ENCODE results near the gene SLC25A21.

DNA sequence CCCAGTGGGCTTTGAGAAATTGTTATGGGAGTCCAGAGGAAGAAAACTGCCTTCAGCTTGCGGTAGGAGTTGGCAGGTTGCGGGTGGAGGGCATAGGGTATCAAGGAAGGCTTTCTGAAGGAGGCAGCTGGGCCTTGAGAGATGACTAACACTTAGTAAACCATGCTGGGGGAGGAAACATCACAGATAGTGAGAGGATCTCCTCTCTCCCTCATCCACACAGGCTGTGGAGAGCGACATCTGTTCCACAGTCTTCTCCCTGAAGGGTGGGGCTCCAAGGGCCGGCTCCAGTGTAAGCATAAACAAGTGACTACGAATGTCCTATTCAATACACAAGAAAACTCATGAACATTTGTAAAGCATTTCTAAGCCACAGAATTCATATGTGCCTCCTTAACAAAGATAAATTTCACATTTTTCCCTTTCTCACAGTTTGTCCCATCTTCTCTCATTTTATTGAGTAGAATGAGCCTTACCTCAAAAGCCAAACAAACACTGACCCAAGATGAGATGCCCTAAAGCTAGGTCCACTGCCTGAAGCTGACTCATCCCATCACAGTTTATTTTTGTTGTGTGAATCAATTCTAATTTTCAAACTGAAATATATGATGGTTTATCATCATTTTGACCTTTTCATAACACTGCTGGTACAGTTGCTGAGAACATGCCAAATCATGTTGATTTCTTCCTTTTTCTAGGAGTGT lies 227.9 kb downstream of the SLC25A21 start:
- TF ChIP-seq ZFP30 (CRISPR knock-in tag; IDR thresholded peaks at IDR 0.05) (no peak), CSDC2 (CRISPR knock-in tag; IDR thresholded peaks at IDR 0.05) (no peak), RARB (CRISPR knock-in tag; IDR thresholded peaks at IDR 0.05) (no peak), SNAI2 (CRISPR knock-in tag; IDR thresholded peaks at IDR 0.05) (no peak), ZFP3 (CRISPR knock-in tag; IDR thresholded peaks at IDR 0.05) (no peak)
- TF ChIP-seq, protein P1, sequence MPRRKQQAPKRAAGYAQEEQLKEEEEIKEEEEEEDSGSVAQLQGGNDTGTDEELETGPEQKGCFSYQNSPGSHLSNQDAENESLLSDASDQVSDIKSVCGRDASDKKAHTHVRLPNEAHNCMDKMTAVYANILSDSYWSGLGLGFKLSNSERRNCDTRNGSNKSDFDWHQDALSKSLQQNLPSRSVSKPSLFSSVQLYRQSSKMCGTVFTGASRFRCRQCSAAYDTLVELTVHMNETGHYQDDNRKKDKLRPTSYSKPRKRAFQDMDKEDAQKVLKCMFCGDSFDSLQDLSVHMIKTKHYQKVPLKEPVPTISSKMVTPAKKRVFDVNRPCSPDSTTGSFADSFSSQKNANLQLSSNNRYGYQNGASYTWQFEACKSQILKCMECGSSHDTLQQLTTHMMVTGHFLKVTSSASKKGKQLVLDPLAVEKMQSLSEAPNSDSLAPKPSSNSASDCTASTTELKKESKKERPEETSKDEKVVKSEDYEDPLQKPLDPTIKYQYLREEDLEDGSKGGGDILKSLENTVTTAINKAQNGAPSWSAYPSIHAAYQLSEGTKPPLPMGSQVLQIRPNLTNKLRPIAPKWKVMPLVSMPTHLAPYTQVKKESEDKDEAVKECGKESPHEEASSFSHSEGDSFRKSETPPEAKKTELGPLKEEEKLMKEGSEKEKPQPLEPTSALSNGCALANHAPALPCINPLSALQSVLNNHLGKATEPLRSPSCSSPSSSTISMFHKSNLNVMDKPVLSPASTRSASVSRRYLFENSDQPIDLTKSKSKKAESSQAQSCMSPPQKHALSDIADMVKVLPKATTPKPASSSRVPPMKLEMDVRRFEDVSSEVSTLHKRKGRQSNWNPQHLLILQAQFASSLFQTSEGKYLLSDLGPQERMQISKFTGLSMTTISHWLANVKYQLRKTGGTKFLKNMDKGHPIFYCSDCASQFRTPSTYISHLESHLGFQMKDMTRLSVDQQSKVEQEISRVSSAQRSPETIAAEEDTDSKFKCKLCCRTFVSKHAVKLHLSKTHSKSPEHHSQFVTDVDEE (CRISPR knock-in tag; IDR thresholded peaks at IDR 0.05): no peak
- TF ChIP-seq, protein P2, sequence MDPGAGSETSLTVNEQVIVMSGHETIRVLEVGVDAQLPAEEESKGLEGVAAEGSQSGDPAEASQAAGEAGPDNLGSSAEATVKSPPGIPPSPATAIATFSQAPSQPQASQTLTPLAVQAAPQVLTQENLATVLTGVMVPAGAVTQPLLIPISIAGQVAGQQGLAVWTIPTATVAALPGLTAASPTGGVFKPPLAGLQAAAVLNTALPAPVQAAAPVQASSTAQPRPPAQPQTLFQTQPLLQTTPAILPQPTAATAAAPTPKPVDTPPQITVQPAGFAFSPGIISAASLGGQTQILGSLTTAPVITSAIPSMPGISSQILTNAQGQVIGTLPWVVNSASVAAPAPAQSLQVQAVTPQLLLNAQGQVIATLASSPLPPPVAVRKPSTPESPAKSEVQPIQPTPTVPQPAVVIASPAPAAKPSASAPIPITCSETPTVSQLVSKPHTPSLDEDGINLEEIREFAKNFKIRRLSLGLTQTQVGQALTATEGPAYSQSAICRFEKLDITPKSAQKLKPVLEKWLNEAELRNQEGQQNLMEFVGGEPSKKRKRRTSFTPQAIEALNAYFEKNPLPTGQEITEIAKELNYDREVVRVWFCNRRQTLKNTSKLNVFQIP (CRISPR knock-in tag; IDR thresholded peaks at IDR 0.05; ENCODE audit: borderline replicate concordance, low read depth): no peak
